Stimulated activated CD8-positive, alpha-beta memory T cell treated with anti-CD3 and anti-CD28 coated beads, Interleukin-7, amount 100 ng/mL, for 1 hour (primary cell): ENCODE data around the gene RAD51D.
"Not testable (repeated sequence)": the region's sequence is repeated elsewhere in the genome, so short reads cannot be mapped to it uniquely, and the experiment has no call there.

Source experiments
- DNase-seq, 2 donors: peaks; one replicate each; pipeline ENCODE4 v3.0.0-alpha.2; 2020; ENCODE audit warnings: low read depth in 2 of 2

Gene RAD51D

DNA sequence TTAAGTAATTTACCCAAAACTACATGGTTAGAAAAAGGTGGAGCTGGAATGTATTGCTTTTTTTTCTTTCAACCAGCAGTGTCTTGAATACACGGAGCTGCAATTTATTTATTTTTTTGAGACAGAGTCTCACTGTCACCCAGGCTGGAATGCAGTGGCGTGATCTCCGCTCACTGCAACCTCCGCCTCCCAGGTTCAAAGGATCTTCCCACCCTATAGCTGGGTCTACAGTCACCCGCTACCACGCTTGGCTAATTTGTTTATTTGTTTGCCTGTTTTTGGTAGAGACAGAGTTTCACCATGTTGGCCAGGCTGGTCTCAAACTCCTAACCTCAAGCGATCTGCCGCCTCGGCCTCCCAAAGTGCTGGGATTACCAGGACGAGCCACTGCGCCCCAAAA is 29.0 kb downstream of the RAD51D start:
- not testable (repeated sequence) for DNase-seq

DNA sequence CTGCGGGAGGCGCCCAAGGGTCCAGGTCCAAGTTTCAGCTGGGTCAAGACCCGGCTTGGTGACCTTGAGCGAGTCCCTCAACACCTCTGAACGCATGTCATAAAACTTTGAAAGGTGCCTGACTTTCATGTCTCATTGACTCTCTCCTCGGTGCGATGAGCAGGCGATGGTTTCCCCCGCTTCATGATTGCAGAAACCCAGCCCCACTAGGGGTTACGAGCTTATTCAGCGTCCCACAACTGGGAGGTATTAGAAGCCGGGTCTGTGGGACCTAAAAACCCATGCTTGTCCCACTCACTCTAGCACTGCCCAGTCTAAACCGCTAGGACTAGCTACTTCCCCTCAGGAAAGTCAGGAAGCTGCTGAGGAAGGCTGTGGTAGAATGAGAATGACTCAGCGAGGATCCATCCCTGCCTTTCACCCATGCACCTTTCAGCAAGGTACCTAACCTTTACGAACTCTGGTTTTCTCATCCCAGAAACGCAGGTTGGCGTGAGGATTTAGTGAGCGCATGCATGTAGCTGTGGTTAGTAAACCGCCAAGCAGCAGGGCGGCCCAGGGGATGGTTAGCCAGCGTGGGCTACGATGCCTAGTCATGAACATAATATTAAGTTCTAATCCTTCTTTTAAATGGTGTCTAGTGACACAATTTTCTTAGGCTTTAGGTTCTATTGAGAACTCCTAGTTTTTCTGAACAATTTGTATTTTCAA is 29.9 kb downstream of the RAD51D start:
- no peak for DNase-seq

DNA sequence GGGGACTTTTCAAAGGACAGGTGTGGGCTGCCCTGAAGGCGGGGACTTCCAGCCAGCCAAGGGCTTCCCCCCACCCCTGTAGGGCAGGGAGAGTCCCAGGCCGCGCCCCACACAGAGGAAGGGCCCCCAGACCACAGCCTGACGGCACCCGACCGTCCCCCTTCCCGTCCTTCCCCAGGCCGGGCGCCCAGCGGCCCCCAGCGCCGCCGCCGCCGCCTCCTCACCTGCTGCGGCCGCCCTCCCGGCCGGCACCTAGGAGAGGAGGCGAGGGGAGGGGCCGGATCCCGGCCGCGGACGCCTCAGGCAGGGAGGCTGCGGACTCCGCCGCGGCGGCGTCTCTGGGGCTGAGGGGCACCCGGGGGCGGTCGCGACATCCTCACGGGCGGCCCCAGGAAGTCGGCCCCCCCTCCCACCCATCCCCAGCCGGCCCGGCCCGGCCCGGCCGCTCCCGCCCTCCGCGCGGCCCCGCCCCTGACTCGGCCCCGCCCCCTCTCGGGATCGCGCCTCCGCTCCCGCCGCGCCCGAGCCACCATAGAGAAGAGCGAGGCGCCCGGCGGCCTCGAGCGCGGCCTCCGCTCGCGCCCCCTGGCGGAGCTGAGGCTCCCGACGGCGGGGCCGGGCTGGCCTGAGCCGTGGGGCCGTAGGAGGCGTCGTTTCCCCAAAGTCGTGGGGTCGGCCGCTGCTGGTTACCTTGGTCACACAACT is 30.6 kb downstream of the RAD51D start:
- peak; percentile 84 to 86 for DNase-seq

DNA sequence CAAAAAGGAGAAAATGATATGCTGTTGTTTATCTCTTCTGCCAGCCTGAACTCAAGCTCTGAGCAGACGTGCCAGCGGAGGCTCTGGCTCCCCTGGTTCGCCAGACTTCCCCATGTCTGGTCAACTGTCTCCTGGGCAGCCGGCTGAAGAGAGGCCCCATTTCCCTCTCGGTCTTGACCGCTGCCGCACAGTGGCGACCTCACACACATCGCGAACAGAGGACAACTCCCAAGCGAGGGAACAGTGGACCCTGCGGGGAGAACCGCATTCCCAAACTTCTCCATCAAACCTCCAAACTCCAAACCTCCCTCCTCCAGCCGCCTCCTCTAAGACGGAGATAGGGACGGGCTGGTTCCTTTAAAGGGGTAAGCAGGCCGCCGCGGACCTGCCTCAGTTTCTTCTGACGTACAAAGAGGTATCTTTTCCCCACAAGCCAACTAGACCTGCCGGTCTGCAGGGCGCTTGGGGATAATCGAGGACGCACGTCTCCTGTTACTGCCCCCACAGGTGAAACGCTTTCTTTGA is 31.2 kb downstream of the RAD51D start:
- no peak for DNase-seq

DNA sequence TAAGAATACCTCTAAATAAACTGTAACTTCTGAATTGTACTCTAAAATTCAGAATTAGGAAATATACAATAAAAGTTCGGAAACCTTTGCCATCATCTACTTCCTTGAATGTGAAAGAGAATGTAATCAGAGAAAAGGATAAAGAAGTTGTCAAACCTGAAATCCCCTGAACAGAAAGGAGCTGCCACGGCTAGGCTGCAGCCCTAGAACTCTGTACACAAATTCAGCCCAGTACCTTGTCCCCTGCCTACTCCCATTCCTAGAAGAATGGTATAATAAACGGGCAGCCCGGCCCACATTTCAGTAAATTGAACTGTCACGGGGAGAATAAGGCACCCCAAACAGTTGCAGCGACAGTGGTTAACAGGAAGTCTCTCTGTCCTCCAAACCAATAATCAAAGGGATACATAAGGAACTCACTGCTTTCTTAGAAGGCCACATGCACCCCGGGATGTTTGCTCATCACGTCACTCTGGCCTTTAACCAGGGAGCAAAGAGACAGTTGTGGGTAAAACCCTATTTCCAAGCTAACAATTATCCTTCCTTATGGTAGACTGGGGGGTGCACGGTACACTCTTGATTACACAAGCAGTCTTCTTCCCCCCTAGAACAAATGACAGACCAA is 31.8 kb downstream of the RAD51D start:
- DNase-seq: no peak

DNA sequence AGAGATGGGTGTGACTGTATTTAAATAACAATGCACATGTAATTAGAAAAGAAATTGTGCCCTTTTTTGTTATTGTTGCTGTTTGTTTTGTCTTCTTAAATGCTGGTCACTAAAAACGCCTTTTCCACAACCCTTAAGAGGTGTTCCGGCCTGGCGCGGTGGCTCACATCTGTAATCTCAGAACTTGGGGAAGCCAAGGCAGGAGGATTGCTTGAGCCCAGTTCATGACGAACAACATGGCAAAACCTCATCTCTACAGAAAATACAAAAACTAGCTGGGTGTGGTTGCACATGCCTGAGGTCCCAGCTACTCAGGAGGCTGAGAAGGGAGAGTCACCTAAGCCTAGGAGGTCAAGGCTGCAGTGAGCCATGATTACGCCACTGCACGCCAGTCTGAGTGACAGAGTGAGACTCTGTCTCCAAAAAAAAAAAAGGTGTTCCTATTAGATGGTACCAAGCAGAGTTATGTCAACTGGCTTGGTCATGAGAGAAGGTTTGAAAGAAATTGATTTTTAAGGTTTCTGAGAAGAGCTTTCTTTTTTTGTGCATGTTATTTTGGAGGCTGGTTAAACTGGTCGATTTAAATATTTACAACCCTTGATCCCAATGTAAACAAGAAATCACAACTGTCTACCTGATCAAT is 32.6 kb downstream of the RAD51D start:
- DNase-seq: no peak

DNA sequence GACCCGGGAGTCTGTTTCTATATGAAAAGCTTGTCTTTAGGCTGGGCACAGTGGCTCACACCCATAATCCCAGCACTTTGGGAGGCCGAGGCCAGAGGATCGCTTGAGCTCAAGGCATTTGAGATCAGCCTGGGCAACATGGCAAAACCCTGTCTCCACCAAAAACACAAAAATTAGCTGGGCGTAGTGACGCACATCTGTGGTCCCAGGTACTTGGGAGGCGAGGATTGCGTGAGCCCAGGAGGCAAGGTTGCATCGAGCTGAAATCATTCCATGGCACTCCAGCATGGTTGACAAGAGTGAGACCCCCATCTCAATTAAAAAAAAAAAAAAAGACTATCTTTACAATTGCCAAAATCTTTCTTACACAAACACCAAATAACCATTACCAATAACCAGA is 33.5 kb downstream of the RAD51D start:
- DNase-seq: no peak

DNA sequence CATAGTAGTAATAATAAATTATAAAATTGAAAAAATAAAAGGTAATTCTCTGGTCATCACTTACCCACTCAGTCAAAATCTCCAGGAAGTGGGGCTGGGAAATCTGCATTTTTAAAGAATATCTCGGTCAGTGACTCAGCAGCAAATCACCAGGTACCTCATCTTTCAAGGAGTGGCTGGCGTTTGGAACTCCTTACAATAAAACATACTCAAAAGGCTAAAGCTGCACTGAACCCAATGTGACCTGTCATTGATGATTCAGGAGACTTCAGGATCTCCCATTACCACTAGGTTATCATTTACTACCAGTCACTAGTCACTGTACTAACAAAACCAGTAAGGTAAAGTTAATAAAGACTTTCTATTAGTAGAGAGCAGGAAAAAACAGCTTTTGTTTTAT is 34.7 kb downstream of the RAD51D start:
- no peak for DNase-seq

DNA sequence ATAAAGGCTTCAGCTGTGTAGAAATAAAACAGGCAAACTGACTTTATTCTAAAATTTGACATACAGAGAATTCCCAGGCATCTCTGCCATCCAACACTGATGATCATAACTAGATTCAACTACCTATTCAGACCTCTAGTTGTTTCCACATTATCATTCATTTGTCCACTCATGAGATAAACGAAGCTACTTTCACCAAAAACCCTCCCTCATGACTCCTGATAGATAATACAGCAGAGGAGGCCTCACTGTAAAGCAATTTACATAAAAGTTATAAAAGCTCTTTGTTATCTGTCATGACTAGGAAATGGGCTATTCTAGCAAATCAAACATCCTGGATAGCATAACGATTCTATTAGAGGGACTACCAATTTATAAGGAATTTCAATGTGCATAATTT is 36.6 kb downstream of the RAD51D start:
- no peak for DNase-seq

DNA sequence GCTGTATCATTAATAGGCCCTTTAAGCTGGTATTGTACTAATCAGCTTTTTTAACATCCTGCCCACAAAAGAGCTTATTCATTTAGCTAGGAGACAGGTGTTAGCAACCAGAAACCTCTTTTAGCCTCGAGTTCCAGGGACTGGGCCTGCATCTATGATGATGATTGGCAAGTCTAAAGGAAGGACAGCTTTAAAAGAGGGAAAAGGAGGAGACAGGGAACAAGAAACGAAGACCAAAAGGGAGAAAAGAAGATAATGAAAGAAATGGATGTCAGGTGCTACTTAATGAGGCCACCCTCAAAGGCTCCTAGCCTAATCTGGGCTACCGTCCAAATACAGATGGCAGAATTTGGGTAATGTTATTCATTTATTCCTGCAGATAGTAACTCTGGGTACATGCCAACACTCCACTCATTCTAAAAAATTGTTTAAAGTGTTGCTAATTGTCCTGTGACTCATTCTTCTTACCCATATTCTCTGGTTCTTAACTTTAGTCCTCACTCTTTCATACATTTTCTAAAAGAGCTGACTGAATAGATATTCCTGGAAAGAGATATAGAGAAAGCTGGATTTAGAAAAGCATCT is 37.5 kb downstream of the RAD51D start:
- no peak for DNase-seq

DNA sequence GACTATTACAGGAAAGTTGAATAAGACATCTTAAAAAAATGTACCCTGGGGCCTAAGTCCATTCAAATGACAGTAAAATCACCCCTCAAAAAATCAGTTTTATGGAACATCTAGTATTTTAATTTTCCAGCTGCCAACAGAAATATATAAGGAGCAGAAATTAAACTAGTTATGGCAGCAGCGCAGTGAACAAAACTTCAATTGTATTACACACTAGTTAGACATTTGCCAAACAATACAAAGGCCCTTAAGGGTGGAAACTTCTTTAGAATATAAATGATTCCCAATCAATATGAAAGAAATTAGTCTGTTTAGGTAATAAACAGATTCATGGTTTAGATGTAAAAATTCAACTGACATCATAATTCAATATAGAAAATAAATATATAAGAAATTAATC is 38.0 kb downstream of the RAD51D start:
- no peak for DNase-seq

DNA sequence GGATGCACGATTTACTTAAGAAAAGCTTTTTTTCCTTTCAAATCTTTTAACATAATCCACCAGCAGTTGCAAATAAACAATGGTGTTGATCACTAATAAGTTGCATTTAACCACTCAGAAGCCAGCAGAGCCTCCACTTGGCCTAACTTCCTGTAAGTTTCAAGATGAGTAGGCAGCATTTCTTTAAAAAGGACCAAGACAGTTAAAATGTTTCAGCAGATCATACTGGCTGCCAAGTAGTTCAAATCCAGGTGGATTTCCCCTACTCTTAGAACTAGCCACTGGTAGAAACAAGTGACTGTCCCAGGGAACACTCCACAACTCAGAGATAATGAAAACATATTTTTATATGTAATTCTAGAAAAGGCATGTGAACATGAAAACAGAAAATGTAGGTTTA is 39.1 kb downstream of the RAD51D start:
- no peak for DNase-seq

DNA sequence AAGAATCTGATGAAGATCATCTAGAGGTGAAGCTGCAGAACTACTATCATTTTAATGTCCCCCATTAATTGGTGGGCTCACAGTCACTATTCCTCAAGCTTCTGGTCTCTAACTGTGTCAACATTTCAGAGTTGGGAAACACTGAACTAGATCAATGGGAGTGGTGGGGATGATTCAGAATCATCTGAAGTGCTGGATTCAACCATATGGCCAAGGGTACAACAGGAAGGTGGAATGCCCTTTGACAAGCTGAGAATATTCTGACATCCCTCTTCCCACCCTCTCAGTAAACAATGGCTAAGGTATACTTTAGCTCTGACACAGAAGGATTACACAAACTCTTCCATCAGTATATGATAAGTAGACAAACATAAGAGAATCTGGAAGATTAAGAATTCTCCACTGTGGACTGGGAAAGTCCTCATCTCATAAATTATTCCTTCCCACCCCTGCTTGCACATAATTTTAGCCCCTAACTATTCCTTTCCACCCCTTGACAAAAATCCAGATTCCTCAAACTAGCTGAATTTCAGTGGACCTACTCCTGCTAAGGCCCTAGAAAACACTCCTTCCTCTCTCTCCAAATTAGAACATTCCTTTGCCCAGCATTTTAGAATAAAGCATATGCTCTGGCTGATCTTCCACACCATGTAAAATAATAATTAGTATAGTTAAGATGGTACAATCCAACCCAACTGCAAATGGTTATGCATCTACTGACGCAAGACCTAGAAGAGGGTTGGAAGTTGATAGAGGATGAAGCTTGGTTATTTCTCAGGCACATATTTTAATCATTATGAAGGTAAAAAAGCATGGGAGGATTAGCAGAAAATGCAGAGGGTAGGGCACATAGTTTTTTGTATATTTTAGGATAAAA is 39.9 kb downstream of the RAD51D start:
- DNase-seq: no peak

DNA sequence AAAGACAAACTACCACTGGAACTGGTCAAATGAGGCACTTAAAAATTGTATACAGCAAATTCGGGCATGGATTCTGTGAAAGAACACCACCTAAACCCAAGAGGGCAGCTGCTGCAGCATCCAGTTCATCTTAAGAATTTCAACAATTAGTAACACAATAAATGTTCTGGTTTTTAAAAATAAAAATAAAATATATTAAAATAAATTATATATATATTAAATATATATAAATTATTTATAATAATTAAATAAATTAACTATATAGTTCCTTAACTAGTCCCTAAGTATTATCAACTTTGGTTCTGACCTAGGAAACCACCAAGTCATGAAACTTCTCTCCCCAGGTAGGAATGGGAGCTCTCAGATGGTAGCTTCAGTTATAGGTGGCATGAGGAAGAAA is 42.8 kb downstream of the RAD51D start:
- no peak for DNase-seq

DNA sequence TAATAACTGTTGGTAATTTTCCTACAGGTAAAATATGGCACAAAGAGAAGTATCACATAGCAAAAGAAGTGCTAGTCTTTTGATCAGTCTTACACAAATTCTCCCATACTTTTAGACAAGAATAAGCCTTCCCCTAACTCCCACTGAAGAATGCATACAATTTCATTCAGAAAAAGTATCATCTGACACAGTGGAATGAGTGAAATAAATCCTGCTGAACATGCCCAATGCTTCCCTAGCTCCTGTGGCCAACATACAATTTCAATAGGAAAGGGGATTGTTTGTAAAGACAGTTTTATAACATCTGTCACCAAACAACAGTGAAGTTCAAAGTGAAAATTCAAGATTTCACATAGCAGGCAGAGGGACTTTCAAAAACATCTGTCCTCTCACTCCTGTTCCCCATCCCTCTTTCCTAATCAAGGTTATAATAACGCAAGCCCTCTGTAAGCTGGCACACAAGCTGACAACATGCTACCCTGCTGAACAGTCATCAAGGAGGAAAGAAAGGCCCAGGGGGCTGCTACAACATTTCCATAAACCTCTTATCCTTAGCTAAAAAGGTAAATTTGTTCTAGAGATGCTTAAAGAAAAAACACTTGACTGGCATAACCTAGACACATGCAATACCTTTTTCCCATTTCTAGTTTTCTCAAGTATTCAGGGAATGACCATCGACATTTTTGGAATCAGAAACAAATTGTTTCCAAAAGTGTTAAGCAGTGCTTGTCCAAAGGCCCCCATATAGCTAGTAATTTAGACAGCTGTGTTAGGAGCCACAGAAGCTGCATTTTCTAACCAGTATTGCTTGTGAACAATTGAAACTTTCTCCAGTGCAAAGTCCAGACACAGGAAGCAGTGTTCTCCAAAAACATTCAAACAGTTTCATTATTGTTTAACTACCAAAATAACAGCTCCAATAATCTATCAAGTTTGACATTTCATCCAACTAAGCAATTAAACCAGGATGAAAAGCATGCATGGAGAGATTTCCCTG is 44.7 kb downstream of the RAD51D start:
- no peak for DNase-seq

DNA sequence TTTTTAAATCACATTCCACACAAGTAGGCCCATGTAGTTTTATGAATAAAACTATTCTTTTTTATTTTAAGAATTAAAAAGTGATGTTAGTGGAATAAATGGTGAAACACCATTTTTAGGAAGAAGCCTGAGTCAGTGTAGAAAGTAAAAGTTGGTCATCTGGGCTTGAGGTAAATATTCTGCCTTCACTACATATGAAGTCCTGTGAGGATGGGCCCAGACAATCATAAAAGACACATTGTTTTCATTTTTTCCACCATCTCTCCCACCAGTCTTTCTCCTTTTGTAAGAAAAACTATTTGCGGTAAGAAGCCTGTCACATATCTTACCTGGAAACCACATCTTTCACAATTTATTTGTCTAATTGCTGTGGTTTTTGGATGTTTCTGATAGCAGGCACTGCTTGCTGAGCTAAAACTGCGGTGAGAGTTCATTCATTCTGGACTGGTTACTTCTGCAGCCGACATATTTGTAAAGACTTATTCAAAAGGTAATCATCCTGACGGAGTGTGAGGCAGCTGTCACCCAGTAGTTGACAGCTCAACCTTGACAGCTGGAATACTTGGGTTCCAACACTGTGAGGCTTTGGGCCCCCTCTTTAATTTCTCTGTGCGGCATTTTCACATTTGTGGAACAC is 45.6 kb downstream of the RAD51D start:
- no peak for DNase-seq

DNA sequence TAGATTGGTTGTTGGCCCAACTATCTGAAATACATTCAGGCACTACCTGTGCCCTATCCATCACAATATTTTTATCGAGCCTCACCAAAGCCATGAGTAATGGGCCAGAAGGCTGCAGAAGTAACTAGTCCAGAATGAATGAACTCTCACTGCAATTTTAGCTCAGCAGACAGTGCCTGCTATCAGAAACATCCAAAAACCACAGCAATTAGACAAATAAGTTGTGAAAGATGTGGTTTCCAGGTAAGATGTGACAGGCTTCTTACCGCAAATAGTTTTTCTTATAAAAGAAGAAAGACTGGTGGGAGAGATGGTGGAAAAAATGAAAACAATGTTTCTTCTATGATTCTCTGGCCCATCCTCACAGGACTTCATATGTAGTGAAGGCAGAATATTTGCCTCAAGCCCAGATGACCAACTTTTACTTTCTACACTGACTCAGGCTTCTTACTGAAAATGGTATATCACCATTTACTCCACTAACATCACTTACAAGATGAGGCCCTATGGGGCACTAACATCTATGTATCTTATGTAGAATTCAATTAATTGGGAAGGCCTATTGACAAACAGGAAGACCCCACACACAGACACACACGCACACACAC is 46.4 kb downstream of the RAD51D start:
- DNase-seq: no peak

DNA sequence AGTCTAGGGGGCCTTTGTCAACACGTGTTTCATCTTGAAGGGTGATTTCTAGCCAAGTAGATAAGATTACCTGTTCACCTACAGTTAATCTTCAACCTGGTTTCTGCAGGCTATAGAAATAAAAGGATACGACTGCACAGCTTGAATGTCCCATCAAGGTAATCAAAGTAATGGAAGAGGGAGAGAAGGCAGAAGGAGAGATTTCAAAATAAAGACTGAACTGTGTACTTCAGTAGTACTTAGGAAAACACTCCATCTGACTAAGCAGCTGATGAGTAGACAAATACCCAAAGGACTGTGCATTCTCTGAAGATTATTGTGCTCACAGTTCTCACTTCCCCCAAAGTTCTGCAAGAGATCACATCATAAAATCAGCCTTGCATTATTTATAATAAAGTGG is 50.3 kb downstream of the RAD51D start:
- DNase-seq: no peak

DNA sequence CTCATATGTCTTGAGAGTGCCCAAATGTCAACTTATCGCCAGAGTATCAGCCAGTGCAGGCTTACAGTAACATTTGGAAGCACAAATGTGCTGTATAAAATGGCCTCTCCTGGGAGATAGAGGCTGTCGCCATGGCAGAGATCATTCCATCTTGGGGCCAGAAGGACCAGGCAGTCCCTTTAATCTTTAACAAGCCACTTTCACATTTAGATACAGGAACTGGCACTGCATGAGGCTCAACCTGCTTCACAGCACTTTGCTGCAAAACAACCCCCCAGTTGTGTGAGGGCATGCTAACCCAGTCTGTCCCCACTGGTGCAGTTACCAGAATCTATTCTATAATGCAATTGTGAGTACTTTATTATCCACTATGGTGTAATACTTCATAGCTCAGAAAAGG is 51.4 kb downstream of the RAD51D start:
- no peak for DNase-seq
